ENCODE data around the gene PTPRN2.

- TF ChIP-seq GATA2 (IDR thresholded peaks at IDR 0.05; ENCODE audit: low read depth, low read length) (no peak), GATA3 (IDR thresholded peaks at IDR 0.05; ENCODE audit: low read depth, low read length) (no peak)
These were observed 140.0 kb downstream of the PTPRN2 start for GRCh38 chr7:158447506-158448171.

Measured in SH-SY5Y (cell line).